Measurements from ENCODE around the gene CNTN5. TPM values are rescaled to one million over a fixed set of nuclear protein-coding genes. Genes with fewer than 3 reads are reported as not detected.

CNTN5 gene
- total and polyA plus RNA-seq, 10 of the 15 experiments (the other 5 are each of a cell fraction or from before 2014, with no cell fraction given), result 0.01 TPM; not detected in 9

DNA sequence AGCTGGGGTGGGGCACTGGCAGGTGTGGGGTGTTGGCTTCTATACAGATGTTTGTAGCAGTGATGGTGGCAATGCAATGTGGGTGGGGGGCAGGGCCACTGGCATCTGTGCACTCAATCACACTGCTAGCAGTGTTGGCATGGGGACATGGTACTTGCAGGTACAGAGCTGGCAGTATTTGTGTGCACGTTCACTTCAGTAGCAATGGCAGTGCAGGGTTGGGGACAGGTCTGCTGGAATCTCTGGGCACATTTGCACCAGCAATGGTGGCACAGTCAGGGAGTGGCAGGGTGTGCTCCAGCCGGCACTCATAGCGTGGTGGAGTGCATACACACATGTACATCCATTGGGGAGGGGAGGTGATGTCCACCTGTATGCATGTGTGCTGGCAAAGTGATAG, 775.2 kb downstream of the CNTN5 start (continued):
- TF ChIP-seq, protein P1, sequence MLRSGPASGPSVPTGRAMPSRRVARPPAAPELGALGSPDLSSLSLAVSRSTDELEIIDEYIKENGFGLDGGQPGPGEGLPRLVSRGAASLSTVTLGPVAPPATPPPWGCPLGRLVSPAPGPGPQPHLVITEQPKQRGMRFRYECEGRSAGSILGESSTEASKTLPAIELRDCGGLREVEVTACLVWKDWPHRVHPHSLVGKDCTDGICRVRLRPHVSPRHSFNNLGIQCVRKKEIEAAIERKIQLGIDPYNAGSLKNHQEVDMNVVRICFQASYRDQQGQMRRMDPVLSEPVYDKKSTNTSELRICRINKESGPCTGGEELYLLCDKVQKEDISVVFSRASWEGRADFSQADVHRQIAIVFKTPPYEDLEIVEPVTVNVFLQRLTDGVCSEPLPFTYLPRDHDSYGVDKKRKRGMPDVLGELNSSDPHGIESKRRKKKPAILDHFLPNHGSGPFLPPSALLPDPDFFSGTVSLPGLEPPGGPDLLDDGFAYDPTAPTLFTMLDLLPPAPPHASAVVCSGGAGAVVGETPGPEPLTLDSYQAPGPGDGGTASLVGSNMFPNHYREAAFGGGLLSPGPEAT (IDR thresholded peaks at IDR 0.05; ENCODE audit: low read depth), result no peak
- TF ChIP-seq POU2F2 (IDR thresholded peaks at IDR 0.05; ENCODE audit: borderline replicate concordance, low read depth, low read length) (no peak), STAT3 (IDR thresholded peaks at IDR 0.05; ENCODE audit: low read depth, low read length) (no peak), SREBF2 (IDR thresholded peaks at IDR 0.05; ENCODE audit: low read length) (no peak), SMAD5 (IDR thresholded peaks at IDR 0.05; ENCODE audit: low read depth) (no peak)

DNA sequence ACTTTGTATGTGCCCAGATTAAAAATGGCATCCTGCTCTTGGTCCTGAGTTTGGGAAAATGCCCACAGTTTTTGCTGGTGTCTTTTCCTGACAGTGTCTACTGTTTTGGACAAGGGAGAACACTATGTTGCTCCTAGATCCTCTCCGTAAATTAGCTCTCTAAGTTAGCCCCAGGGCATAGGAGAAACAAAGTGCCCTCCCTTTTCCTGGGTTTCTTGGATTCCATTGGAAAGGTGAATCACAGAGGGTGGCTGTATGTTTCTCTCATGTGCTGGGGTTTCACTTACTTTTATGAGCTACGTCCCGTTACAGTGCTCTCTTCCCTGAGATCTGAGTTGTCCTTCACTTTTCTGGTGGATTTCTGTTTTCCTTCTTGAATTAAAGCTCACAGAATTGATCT, 782.8 kb downstream of the CNTN5 start:
- ATAC-seq (no peak), FAIRE-seq (no peak), DNase-seq (ENCODE audit: low read depth, low spot score) (no peak)
- Histone ChIP-seq H3K9me3 (replicated peaks; ENCODE audit: control insufficient read depth, insufficient read depth, low read length) (no peaks in the 10 kb centered on the region), H3K79me2 (ENCODE audit: control insufficient read depth, insufficient read depth, low read length) (no peaks in the 10 kb centered on the region), H3K4me3 (no peak overlapping the region), H3K27me3 (replicated peaks in 1 of 2; ENCODE audit: control insufficient read depth in 2 of 2, insufficient read depth in 2 of 2, low read length in 1 of 2) (no peaks in the 10 kb centered on the region), H2AFZ (ENCODE audit: control insufficient read depth, low read depth, low read length) (no peak overlapping the region), H3K36me3 (ENCODE audit: control insufficient read depth in 2 of 2, insufficient read depth in 2 of 2, low read length in 1 of 2) (no peaks in the 10 kb centered on the region), H4K20me1 (ENCODE audit: control insufficient read depth, insufficient read depth) (no peaks in the 10 kb centered on the region), H3K4me2 (ENCODE audit: control insufficient read depth, insufficient read depth) (no peak overlapping the region), H3K27ac (ENCODE audit: control insufficient read depth, insufficient read depth) (no peak overlapping the region), H3K4me1 (ENCODE audit: control insufficient read depth, insufficient read depth, low read length) (no peaks in the 10 kb centered on the region), H3K9ac (ENCODE audit: control insufficient read depth, insufficient read depth, low read length) (no peak overlapping the region)
- ChIA-PET RAD21 (ENCODE audit: unreplicated experiment) (no interaction called here), CTCF (interaction anchor here (0.6 kb wide), 1 partner anchor 10 kb away, joined by 3 read pairs; no protein-coding TSS in a partner anchor), SMC1A (ENCODE audit: uncharacterized antibody, unreplicated experiment) (no interaction called here), POLR2A (no interaction called here)
- BruUV-seq (replicated peaks), result no TSS peak
- no peak for TF ChIP-seq SRF (IDR thresholded peaks at IDR 0.05; ENCODE audit: low read depth in 2 of 2, low read length in 2 of 2)
- TF ChIP-seq SMC3 (IDR thresholded peaks at IDR 0.05; ENCODE audit: borderline replicate concordance, low read length), result no peak
- TF ChIP-seq HDAC6 (IDR thresholded peaks at IDR 0.05; ENCODE audit: unreplicated experiment), result no peak
- intact Hi-C loops (cut with micrococcal nuclease; ENCODE audit: unreplicated experiment), result no loop called here
- in situ Hi-C loops (cut with MboI), result no loop called here
- 0% methylated on average over 3 of the region's 3 CpGs for WGBS (ENCODE audit: insufficient coverage, insufficient replicate concordance, low lambda C conversion rate, missing lambda C conversion rate)
